Cortex of kidney (tissue), 1 donor: ENCODE data around the gene ARPC5.
"Not testable (repeated sequence)": the region's sequence is repeated elsewhere in the genome, so short reads cannot be mapped to it uniquely, and the experiment has no call there.

ENCODE experiments used
- DNase-seq: peaks from one replicate; lab custom pipeline; 2025; lab: John Stamatoyannopoulos, UW

ARPC5 gene

DNA sequence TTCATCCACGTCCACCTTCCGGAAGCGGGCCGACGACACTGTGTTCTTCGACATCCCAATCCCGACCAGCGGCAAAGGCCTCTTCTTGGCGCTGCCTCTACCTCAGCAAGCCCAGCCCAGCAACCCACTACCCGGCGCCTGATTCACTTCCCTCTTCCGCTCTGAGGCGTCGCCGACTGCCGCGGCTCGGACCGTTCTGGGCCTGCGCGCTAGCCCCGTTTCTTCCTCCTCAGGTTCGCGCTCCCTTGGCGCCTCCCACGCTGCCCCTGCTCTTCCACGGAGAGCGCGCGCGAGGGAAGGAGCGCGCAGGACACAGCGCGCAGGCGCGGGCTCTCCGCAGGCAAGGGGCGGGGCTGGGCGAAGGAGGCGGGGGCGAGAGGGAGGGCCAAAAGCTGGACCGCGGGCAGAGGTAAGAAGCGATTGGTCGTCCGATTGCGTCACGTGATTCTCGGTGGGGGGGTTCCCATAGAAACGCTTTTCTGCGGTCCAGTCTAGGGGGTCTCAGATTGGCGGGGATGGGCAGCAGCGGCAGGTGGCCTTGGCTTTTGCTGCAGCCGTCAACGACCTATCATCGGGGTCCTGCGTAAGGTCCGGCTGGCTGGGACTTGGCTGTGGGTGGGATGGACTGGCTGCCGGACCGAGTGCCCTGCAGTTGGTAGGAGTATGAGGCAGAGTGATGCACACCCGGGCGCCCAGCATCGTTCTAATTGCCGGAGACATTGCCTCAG is at the start of gene ARPC5:
Gene ARPC5 (minus strand): TSS at position 178 of the 728 bp plus-strand sequence. CDS start 124 bp downstream, at position 54.
- peak; percentile 78 for DNase-seq

DNA sequence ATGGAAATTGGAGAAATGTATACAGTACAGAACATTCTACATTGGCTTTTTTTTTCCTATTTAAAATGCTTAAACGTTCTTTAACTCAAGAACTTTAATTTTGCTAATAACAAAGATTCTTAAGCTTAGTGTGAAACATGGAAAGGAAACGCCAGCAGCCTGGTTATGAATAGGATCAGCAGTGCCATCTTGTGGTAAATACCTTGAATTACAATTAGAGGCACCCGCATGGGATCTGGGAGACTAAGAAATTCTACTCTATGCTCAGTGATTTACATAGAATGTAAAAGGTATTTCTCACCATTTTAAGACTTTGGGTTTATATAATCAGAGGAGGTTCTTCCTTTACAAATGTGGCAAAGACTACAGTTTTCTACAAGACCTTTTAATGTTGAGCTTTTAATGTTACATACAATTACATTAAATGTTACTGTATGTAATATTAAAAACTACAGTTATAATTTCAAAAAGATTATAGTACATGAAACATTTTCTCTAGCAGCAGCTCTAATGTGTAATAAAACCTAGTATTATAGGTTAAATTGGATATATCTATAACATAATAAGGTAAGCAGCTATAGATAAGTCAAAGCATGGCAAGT is 49.6 kb upstream of the ARPC5 start:
- no peak for DNase-seq

GRCh38 chr1:183679363-183679762 is 43.8 kb upstream of the ARPC5 start:
- DNase-seq, result not testable (repeated sequence)

DNA sequence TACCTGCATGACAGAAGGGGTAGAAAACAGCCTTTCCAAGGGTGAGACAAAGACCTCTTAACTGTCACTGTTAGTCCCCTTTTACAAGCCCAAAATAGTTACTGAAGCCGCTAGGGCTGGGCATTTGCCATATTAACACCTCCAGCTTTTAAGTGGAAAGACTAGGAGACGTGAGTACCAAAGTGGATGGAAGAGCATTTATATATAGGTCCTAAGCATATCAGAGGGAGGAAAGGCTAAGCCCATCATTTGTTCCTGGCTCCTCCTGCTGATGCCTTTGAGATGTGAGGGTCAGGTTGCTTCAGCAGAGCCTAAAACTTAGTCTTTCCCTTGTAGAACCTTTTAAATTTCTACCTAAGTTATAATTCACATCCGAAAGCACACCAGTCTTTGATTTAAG is 43.2 kb upstream of the ARPC5 start:
- DNase-seq, result no peak

DNA sequence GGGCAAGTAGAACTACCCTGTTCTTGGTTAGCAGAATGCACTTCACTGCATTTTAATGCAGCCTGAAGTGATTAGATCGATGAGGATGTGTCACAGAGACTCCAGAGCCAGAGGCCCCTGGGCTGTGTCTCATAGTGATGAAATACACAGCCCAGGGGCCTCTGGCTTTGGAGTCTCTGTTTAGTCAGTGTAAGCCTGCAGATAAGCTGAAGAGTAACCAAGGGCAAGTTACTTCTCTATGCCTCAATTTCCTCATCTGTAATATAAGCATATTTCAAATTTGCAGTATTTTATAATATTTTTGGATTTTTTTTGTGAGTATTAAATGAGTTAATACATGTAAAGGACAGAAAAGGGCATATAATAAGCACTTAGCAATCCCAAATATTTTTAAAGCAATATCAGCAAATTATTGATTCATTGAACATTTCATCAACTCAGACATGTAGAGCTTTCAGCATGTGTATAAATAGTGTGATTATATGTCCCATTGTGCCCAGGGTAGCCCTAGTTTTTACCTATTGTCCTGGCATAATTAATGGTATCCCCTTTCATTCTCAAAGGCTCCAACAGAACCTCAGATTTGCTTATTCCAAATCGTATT is 41.1 kb upstream of the ARPC5 start:
- DNase-seq, result no peak

GRCh38 chr1:183675883-183676585 is 40.5 kb upstream of the ARPC5 start:
- no peak for DNase-seq

DNA sequence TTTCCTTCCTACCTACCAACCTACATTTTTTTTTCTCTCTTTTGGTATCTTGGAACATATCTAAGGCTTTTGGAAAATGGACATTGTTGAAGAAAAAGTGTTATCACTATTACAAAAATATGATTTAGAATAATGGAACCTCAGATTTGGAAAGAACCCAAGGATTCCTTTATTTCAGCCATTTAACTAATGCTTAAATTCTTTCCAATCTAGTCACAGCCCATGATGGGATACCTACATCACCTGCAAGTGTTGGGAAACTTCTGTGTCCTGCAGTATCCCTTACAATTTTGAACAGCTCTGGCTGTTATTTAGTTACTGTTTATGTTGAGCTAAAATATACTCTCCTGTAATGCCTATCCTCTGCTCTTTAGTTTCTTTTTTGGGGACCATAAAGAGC is 39.8 kb upstream of the ARPC5 start:
- DNase-seq, result no peak

DNA sequence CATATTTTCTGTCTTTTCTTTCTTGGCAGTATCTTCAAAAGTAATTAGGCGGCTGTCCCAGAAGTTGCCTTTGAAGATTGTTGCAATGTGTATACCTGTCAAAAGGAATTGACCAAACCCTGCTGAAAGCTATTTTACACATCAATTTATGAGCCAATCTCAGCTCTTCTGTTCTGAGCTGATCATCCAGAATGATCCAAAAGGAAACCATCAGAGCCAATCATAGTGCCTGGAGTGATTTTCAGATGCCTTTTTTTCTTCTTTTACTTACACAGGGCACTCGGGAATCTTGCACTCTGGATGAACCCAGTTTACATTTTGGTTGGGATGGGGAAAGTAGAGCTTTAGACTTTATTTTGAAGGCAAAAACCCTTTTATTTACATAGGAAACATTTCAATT is 39.3 kb upstream of the ARPC5 start:
- DNase-seq, result no peak

GRCh38 chr1:183674339-183674738 is 38.8 kb upstream of the ARPC5 start:
- DNase-seq, result no peak

- DNase-seq, result no peak
These were observed 38.2 kb upstream of the ARPC5 start for GRCh38 chr1:183673605-183674323.

DNA sequence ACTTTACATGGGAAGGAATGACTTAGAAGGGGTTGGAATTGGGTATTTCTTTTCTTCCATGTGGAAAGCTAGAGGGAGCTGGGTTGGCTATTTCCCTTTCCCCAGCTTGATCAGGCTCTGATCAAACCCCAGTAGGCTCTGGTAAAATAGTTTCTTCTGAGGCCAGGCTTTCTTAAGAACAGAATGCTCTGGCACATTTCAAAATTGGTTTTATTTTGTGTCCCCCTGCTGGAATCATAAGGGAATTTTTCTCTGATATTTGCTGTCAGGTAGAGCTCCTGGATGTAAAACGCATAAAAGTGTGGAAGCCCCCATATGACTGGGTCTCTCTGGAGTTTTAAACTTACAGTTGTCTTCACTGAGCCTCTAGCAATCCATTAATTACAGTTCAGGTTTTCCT is 34.6 kb upstream of the ARPC5 start:
- DNase-seq, result no peak

DNA sequence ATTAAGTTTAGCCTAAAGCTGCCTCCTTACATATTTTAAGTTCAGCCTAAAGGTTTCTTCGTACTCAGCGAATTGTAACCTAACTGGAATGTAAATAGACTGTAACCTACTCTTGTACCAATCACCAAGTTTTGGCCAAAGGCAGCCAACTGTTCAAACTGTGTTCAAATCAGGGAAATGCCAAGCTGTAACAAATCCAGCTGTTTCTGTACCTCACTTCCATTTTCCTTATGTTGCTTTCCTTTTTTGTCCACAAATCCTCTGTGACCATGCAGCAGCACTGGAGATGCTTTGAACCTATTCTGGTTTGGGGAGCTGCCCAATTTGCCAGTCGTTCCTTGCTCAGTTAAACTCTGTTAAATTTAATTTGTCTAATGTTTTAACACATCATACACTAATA is 20.8 kb upstream of the ARPC5 start:
- DNase-seq, result no peak

DNA sequence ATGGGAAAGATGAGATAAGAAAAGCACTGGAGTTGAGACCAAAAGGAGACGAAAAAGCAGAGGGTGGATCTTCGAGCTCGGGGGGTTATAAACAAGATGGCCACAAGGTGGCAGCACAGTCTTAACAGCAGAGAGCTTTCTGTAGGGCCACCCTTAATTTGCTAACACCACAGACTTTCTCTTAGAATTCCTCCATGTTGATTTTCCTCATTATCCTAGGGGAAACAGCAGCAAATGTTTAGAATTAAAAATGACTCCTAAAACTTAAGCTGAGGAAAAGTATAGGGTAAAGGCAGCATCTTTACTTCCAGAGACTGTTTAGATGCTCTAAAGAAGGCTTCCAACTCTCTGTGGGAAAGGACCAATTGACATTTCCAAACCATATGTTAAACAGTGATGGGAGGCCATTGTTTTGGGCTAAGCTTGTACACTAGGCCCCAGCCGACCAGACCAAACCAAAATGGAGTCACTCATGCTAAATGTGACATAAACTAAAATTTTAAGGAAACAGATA is 20.0 kb upstream of the ARPC5 start:
- no peak for DNase-seq

DNA sequence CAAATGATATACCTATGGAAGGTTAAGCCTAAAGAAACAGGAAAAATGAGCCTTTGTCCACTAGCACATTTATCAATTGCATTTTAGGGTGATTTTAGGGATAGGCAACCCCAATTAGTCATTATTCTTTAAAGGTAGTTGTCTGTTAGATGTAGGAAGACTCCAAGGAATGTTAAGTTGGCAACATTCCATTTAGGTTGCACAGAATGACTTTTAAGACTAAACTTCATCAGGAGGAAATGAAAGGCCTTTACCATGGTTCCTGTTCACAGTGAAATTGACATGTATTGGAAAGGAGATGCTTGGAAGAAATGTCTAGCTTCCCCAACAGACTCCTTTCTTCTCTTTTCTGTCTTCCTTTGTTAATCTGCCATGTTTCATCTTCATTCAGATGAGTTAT is 19.1 kb upstream of the ARPC5 start:
- no peak for DNase-seq

- no peak for DNase-seq
These were observed 18.4 kb upstream of the ARPC5 start for GRCh38 chr1:183653876-183654451.

GRCh38 chr1:183653462-183653794 is 17.8 kb upstream of the ARPC5 start:
- DNase-seq, result no peak

- no peak for DNase-seq
These were observed 17.2 kb upstream of the ARPC5 start, which contains the start of gene APOBEC4 for GRCh38 chr1:183652547-183653461. Gene APOBEC4, minus strand, starts transcription at chr1:183653316. Its CDS starts 4,535 bp downstream, at chr1:183648781.

GRCh38 chr1:183652107-183652506 is 16.5 kb upstream of the ARPC5 start:
- no peak for DNase-seq

GRCh38 chr1:183651612-183652011 is 16.0 kb upstream of the ARPC5 start:
- no peak for DNase-seq

- no peak for DNase-seq
These were observed 12.5 kb upstream of the ARPC5 start for GRCh38 chr1:183648042-183648441.
